ENCODE results near the gene CES2. TPM values are rescaled to one million over a fixed set of nuclear protein-coding genes. Genes with fewer than 3 reads are reported as not detected.

Gene CES2
- total RNA-seq, 1 experiment from 2014 or later = 21.9 TPM

GRCh38 chr16:66918803-66919568, 16.3 kb upstream of the CES2 start, which contains the start of gene CDH16:
Gene CDH16 (minus strand): TSS chr16:66918885. CDS start chr16:66918065, 820 bp downstream.
- Histone ChIP-seq H3K4me1 (replicated peaks) (no peaks in the 10 kb centered on the region), H3K4me3 (no peak within 1 kb of the TSS), H3K27ac (no peak within 1 kb of the TSS), H3K36me3 (no peaks in the 10 kb centered on the region), H3K9me3 (replicated peaks) (no peaks in the 10 kb centered on the region), H3K27me3 (replicated peaks) (0 out of 2 replicates have a peak, but pooled peaks cover 4% of the 10 kb centered on the region)
- no peak for DNase-seq (ENCODE audit: low read depth in 1 of 2, low spot score in 2 of 2)

- Histone ChIP-seq H3K4me3 (no peak overlapping the region), H3K27ac (no peak overlapping the region), H3K27me3 (replicated peaks) (peaks cover 10% of the 10 kb centered on the region), H3K9me3 (replicated peaks) (0 out of 2 replicates have a peak, but pooled peaks cover under 1% of the 10 kb centered on the region), H3K4me1 (replicated peaks) (peaks cover 1% of the 10 kb centered on the region), H3K36me3 (no peaks in the 10 kb centered on the region)
- DNase-seq (ENCODE audit: low read depth in 1 of 2, low spot score in 2 of 2) = no peak
Observed at GRCh38 chr16:66919569-66920298, 15.6 kb upstream of the CES2 start.

- DNase-seq (ENCODE audit: low read depth in 1 of 2, low spot score in 2 of 2) = no peak
- H3K9me3 ChIP-seq (replicated peaks) = 0 out of 2 replicates have a peak, but pooled peaks cover 4% of the 10 kb centered on the region
- peaks cover 7% of the 10 kb centered on the region for H3K4me1 ChIP-seq (replicated peaks)
- H3K36me3 ChIP-seq = no peaks in the 10 kb centered on the region
- H3K27me3 ChIP-seq (replicated peaks) = peaks cover 15% of the 10 kb centered on the region
- no peak overlapping the region for H3K27ac ChIP-seq
- no peak overlapping the region for H3K4me3 ChIP-seq
Observed at GRCh38 chr16:66920299-66920590, 15.1 kb upstream of the CES2 start.

GRCh38 chr16:66920924-66921680, 14.2 kb upstream of the CES2 start:
- Histone ChIP-seq H3K27ac (no peak overlapping the region), H3K36me3 (no peaks in the 10 kb centered on the region), H3K27me3 (replicated peaks) (peaks cover 23% of the 10 kb centered on the region), H3K4me1 (replicated peaks) (peaks cover 14% of the 10 kb centered on the region), H3K9me3 (replicated peaks) (0 out of 2 replicates have a peak, but pooled peaks cover 4% of the 10 kb centered on the region), H3K4me3 (no peak overlapping the region)
- DNase-seq (ENCODE audit: low read depth in 1 of 2, low spot score in 2 of 2) = no peak

GRCh38 chr16:66921729-66922450, 13.4 kb upstream of the CES2 start:
- Histone ChIP-seq H3K36me3 (no peaks in the 10 kb centered on the region), H3K9me3 (replicated peaks) (0 out of 2 replicates have a peak, but pooled peaks cover 4% of the 10 kb centered on the region), H3K4me3 (no peak overlapping the region), H3K27ac (no peak overlapping the region), H3K27me3 (replicated peaks) (peaks cover 21% of the 10 kb centered on the region), H3K4me1 (replicated peaks) (peaks cover 17% of the 10 kb centered on the region)
- DNase-seq (ENCODE audit: low read depth in 1 of 2, low spot score in 2 of 2) = no peak

GRCh38 chr16:66923247-66923731, 12.0 kb upstream of the CES2 start:
- no peaks in the 10 kb centered on the region for H3K36me3 ChIP-seq
- 0 out of 2 replicates have a peak, but pooled peaks cover 4% of the 10 kb centered on the region for H3K9me3 ChIP-seq (replicated peaks)
- H3K27ac ChIP-seq = no peak overlapping the region
- no peak overlapping the region for H3K4me3 ChIP-seq
- peaks cover 21% of the 10 kb centered on the region for H3K27me3 ChIP-seq (replicated peaks)
- DNase-seq (ENCODE audit: low read depth in 1 of 2, low spot score in 2 of 2) = no peak
- H3K4me1 ChIP-seq (replicated peaks) = peaks cover 25% of the 10 kb centered on the region

GRCh38 chr16:66923866-66924265, 11.4 kb upstream of the CES2 start:
- Histone ChIP-seq H3K4me1 (replicated peaks) (peaks cover 25% of the 10 kb centered on the region), H3K9me3 (replicated peaks) (0 out of 2 replicates have a peak, but pooled peaks cover 4% of the 10 kb centered on the region), H3K36me3 (no peaks in the 10 kb centered on the region), H3K4me3 (no peak overlapping the region), H3K27ac (no peak overlapping the region), H3K27me3 (replicated peaks) (peaks cover 21% of the 10 kb centered on the region)
- DNase-seq (ENCODE audit: low read depth in 1 of 2, low spot score in 2 of 2) = no peak

GRCh38 chr16:66924527-66925321, 10.6 kb upstream of the CES2 start:
- peaks cover 21% of the 10 kb centered on the region for H3K27me3 ChIP-seq (replicated peaks)
- H3K36me3 ChIP-seq = no peaks in the 10 kb centered on the region
- no peak for DNase-seq (ENCODE audit: low read depth in 1 of 2, low spot score in 2 of 2)
- H3K27ac ChIP-seq = no peak overlapping the region
- H3K4me3 ChIP-seq = peak overlapping the region; percentile 33
- H3K4me1 ChIP-seq (replicated peaks) = peaks cover 25% of the 10 kb centered on the region
- H3K9me3 ChIP-seq (replicated peaks) = 0 out of 2 replicates have a peak, but pooled peaks cover 4% of the 10 kb centered on the region

- no peak within 1 kb of the TSS for H3K27ac ChIP-seq
- H3K9me3 ChIP-seq (replicated peaks) = 0 out of 2 replicates have a peak, but pooled peaks cover 4% of the 10 kb centered on the region
Observed at GRCh38 chr16:66925322-66925840, 9.9 kb upstream of the CES2 start, which contains the start of gene RRAD. Gene RRAD (minus strand): TSS chr16:66925535. CDS start chr16:66925179, 356 bp downstream.

GRCh38 chr16:66926171-66926947, 9.0 kb upstream of the CES2 start:
- DNase-seq (ENCODE audit: low read depth in 1 of 2, low spot score in 2 of 2) = no peak
- Histone ChIP-seq H3K27me3 (replicated peaks) (peaks cover 21% of the 10 kb centered on the region), H3K27ac (no peak overlapping the region), H3K36me3 (peaks cover 2% of the 10 kb centered on the region), H3K4me1 (replicated peaks) (peaks cover 25% of the 10 kb centered on the region), H3K9me3 (replicated peaks) (0 out of 2 replicates have a peak, but pooled peaks cover 4% of the 10 kb centered on the region), H3K4me3 (no peak overlapping the region)

More at GRCh38 chr16:66925322-66925840, 9.9 kb upstream of the CES2 start, which contains the start of gene RRAD:
- Histone ChIP-seq H3K4me1 (replicated peaks) (peaks cover 25% of the 10 kb centered on the region), H3K36me3 (no peaks in the 10 kb centered on the region), H3K4me3 (peak within 1 kb of the TSS; percentile 33), H3K27me3 (replicated peaks) (peaks cover 21% of the 10 kb centered on the region)
- DNase-seq (ENCODE audit: low read depth in 1 of 2, low spot score in 2 of 2) = no peak

- Histone ChIP-seq H3K27ac (no peak overlapping the region), H3K4me3 (no peak overlapping the region), H3K4me1 (replicated peaks) (peaks cover 25% of the 10 kb centered on the region), H3K36me3 (peaks cover 8% of the 10 kb centered on the region), H3K9me3 (replicated peaks) (0 out of 2 replicates have a peak, but pooled peaks cover 4% of the 10 kb centered on the region), H3K27me3 (replicated peaks) (peaks cover 21% of the 10 kb centered on the region)
- DNase-seq (ENCODE audit: low read depth in 1 of 2, low spot score in 2 of 2) = peak; percentile 54 to 66
Observed at GRCh38 chr16:66926961-66927436, 8.3 kb upstream of the CES2 start.

All from SJSA1 (cell line).